GM18868 (cell line): ENCODE measurements around the gene EOLA1.
"Not testable (repeated sequence)": the region's sequence is repeated elsewhere in the genome, so short reads cannot be mapped to it uniquely, and the experiment has no call there.

Experiments used
- ATAC-seq: cut with Tn5 transposase; IDR thresholded peaks from one replicate; pipeline ENCODE4 v1.9.1; 2021; ENCODE audit warnings: mild to moderate bottlenecking, moderate library complexity; ENCODE audit not compliant: unreplicated experiment

Gene EOLA1

GRCh38 chrX:149541521-149542047 is 772 bp downstream of the EOLA1 start:
- ATAC-seq: no peak

GRCh38 chrX:149545545-149546543 is 5.0 kb downstream of the EOLA1 start:
- not testable (repeated sequence) for ATAC-seq

GRCh38 chrX:149546962-149547361 is 6.2 kb downstream of the EOLA1 start:
- ATAC-seq: not testable (repeated sequence)

GRCh38 chrX:149547782-149548181 is 7.0 kb downstream of the EOLA1 start:
- ATAC-seq: not testable (repeated sequence)

GRCh38 chrX:149549701-149550100 is 8.9 kb downstream of the EOLA1 start, which contains the start of gene HSFX3:
Gene HSFX3 (minus strand): TSS chrX:149549924. CDS start chrX:149549852, 72 bp downstream.
- not testable (repeated sequence) for ATAC-seq

GRCh38 chrX:149550454-149550853 is 9.6 kb downstream of the EOLA1 start:
- not testable (repeated sequence) for ATAC-seq

- ATAC-seq: peak; percentile 73
These were observed 10.6 kb downstream of the EOLA1 start for GRCh38 chrX:149551245-149551938.

- not testable (repeated sequence) for ATAC-seq
These were observed 11.1 kb downstream of the EOLA1 start for GRCh38 chrX:149551939-149552248.

GRCh38 chrX:149555251-149555650 is 14.4 kb downstream of the EOLA1 start:
- ATAC-seq: not testable (repeated sequence)

- ATAC-seq: no peak
These were observed 22.5 kb downstream of the EOLA1 start for GRCh38 chrX:149563359-149563758.

- ATAC-seq: no peak
These were observed 27.0 kb downstream of the EOLA1 start for GRCh38 chrX:149567621-149568417.

- ATAC-seq: no peak
These were observed 28.0 kb downstream of the EOLA1 start for GRCh38 chrX:149568701-149569296.

- ATAC-seq: peak; percentile 32
These were observed 29.0 kb downstream of the EOLA1 start for GRCh38 chrX:149569770-149570169.

GRCh38 chrX:149570668-149571067 is 29.9 kb downstream of the EOLA1 start:
- no peak for ATAC-seq

- ATAC-seq: no peak
These were observed 31.0 kb downstream of the EOLA1 start for GRCh38 chrX:149571770-149572169.

- no peak for ATAC-seq
These were observed 31.9 kb downstream of the EOLA1 start for GRCh38 chrX:149572743-149573142.

GRCh38 chrX:149573456-149573855 is 32.6 kb downstream of the EOLA1 start:
- ATAC-seq: peak; percentile 100

- ATAC-seq: not testable (repeated sequence)
These were observed 44.8 kb downstream of the EOLA1 start for GRCh38 chrX:149585631-149586030.

- not testable (repeated sequence) for ATAC-seq
These were observed 46.5 kb downstream of the EOLA1 start, which contains the start of gene MAGEA9B for GRCh38 chrX:149587359-149587758. Gene MAGEA9B (minus strand): TSS chrX:149587459. CDS start chrX:149583179, 4,280 bp downstream.

- not testable (repeated sequence) for ATAC-seq
These were observed 50.2 kb downstream of the EOLA1 start for GRCh38 chrX:149590993-149591392.
